Fibroblast of lung (primary cell): ENCODE results near the gene CD86.

Experiments used
- EZH2 ChIP-seq: IDR thresholded peaks from 2 replicates; pipeline ENCODE4 v1.5.1; 2012; ENCODE audit warnings: low read length, control low read depth, mild to moderate bottlenecking; ENCODE audit errors: missing control alignments
- TF ChIP-seq, protein P1 (sequence below), 2 donors: IDR thresholded peaks in 1 of 2; conservative IDR thresholded peaks in 1 of 2; 1 replicate in 1 of 2; 2 replicates in 1 of 2; pipeline ENCODE4 v1.5.1; 2011 to 2012; ENCODE audit warnings: low read length in 2 of 2, control low read depth in 1 of 2, inconsistent platforms in 1 of 2, low read depth in 1 of 2, mild to moderate bottlenecking in 1 of 2

GRCh38 chr3:122014741-122015140, 40.4 kb upstream of the CD86 start:
- no peak for TF ChIP-seq EZH2
- TF ChIP-seq, protein P1, sequence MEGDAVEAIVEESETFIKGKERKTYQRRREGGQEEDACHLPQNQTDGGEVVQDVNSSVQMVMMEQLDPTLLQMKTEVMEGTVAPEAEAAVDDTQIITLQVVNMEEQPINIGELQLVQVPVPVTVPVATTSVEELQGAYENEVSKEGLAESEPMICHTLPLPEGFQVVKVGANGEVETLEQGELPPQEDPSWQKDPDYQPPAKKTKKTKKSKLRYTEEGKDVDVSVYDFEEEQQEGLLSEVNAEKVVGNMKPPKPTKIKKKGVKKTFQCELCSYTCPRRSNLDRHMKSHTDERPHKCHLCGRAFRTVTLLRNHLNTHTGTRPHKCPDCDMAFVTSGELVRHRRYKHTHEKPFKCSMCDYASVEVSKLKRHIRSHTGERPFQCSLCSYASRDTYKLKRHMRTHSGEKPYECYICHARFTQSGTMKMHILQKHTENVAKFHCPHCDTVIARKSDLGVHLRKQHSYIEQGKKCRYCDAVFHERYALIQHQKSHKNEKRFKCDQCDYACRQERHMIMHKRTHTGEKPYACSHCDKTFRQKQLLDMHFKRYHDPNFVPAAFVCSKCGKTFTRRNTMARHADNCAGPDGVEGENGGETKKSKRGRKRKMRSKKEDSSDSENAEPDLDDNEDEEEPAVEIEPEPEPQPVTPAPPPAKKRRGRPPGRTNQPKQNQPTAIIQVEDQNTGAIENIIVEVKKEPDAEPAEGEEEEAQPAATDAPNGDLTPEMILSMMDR (conservative IDR thresholded peaks at IDR 0.05 in 1 of 2, IDR thresholded peaks at IDR 0.05 in 1 of 2; ENCODE audit: low read depth in 1 of 2, low read length in 2 of 2), result no peak
